Left lung (tissue), 10 donors: ENCODE data around the gene FAM170B. TPM values are rescaled to one million over a fixed set of nuclear protein-coding genes. Genes with fewer than 3 reads are reported as not detected.

Source experiments
- ATAC-seq: fragments of 200-7000 bp; cut with Tn5 transposase; one replicate; pipeline ENCODE4 v1.9.1; 2020; ENCODE audit warnings: moderate library complexity
- DNase-seq, 4 donors: peaks; one replicate each; pipeline ENCODE4 v3.0.0-alpha.2; 2013 to 2020
- H3K27ac ChIP-seq, 2 donors: fragments of 200-600 bp; sonication (generic) in 1 of 2; one replicate each; pipeline versions ENCODE4 v1.5.0 to v1.8.0; 2020 to 2021
- H3K27me3 ChIP-seq, 2 donors: fragments of 200-600 bp; sonication (generic) in 1 of 2; one replicate each; pipeline versions ENCODE4 v1.5.0 to v1.8.0; 2020 to 2021
- H3K36me3 ChIP-seq, 2 donors: fragments of 200-600 bp; sonication (generic) in 1 of 2; one replicate each; pipeline versions ENCODE4 v1.5.0 to v1.8.0; 2020 to 2021
- H3K4me1 ChIP-seq, 2 donors: fragments of 200-600 bp; one replicate each; pipeline ENCODE4 v1.8.0; 2021
- H3K4me3 ChIP-seq, 2 donors: fragments of 200-600 bp; sonication (generic) in 1 of 2; one replicate each; pipeline versions ENCODE4 v1.5.0 to v1.8.0; 2020 to 2021; ENCODE audit warnings: mild to moderate bottlenecking in 1 of 2
- H3K9me3 ChIP-seq, 2 donors: fragments of 200-600 bp; sonication (generic) in 1 of 2; one replicate each; pipeline versions ENCODE4 v1.5.0 to v1.8.0; 2020 to 2021
- CTCF ChIP-seq, 2 donors: fragments of 200-600 bp; sonication (generic) in 1 of 2; IDR thresholded peaks; one replicate each; pipeline versions ENCODE4 v1.5.0 to v1.8.0; 2021; ENCODE audit warnings: antibody characterized with exemption in 2 of 2
- intact Hi-C, 2 donors: fragments of 100-400 bp; cut with DNase I; formaldehyde crosslinking; loops; one replicate each; pipeline versions ENCODE4 v1.11.2 to v1.14.2; 2022
- polyA plus RNA-seq, 6 donors: library from polyadenylated mRNA; unstranded; fragments of 120-200 nt; gene quantifications; one replicate each; pipeline ENCODE4 v1.2.1, GENCODE V29; 2013; ENCODE audit not compliant: insufficient read length in 6 of 6
- total RNA-seq, 2 donors: library from RNA; stranded (reverse); fragmentation: NEBNext Ultra II Directional; extraction: Animal tissue kit (Norgen Biotek cat#: 25700); gene quantifications; one replicate each; pipeline ENCODE4 v1.2.1, GENCODE V29; 2021
- donor health status: DM: no; HTN: yes; CAD: no.
- donor health status: DM: no; HTN: no; CAD: no.

The FAM170B gene
- total and polyA plus RNA-seq, 8 donors = 0.26 TPM; not detected in 7

DNA sequence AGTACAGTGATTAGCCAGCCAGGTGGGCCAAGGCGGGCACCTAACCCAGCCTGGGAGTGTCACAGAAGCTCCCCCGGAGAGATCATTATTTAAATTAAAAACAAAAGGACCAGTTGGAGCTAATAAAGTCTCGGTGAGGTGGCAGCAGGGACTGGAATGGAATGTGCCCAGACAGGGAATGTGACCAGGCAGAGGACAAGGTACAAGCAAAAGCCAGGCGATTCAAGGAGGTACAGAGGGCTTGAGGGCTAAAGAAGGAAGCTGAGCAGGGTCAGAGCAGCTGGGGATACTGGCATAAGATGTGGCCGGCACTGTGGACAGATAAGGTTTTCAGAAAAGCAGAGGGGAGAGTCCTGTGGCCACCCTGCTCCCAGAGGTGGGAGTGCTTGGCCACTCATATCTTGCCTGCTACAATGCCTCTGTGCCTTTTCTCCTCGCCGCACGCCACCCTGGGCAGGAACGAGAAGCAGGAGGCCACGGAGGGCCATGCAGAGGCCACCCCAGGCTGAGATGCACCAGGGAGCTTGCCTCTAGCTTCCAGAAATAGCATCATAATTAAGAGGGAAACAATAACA lies 41.2 kb upstream of the FAM170B start:
- H3K27ac ChIP-seq = no peak overlapping the region
- no peak overlapping the region for H3K4me3 ChIP-seq
- ATAC-seq (no peak), DNase-seq (peak in 1 of 4 donors; percentile 56)
- H3K9me3 ChIP-seq = no peaks in the 10 kb centered on the region
- H3K4me1 ChIP-seq = peaks cover 0 to 58% of the 10 kb centered on the region in 2 donors
- intact Hi-C loops = no loop called here
- no peaks in the 10 kb centered on the region for H3K27me3 ChIP-seq
- no peaks in the 10 kb centered on the region for H3K36me3 ChIP-seq
- TF ChIP-seq CTCF (IDR thresholded peaks at IDR 0.05) = no peak

GRCh38 chr10:49174261-49174925 lies 40.6 kb upstream of the FAM170B start:
- peaks cover 0 to 55% of the 10 kb centered on the region in 2 donors for H3K4me1 ChIP-seq
- intact Hi-C loops = no loop called here
- no peak overlapping the region for H3K27ac ChIP-seq
- ATAC-seq (no peak), DNase-seq (peak in 1 of 4 donors; percentile 16)
- H3K4me3 ChIP-seq = no peak overlapping the region
- H3K27me3 ChIP-seq = no peaks in the 10 kb centered on the region
- H3K9me3 ChIP-seq = no peaks in the 10 kb centered on the region
- TF ChIP-seq CTCF (IDR thresholded peaks at IDR 0.05) = no peak
- H3K36me3 ChIP-seq = no peaks in the 10 kb centered on the region

DNA sequence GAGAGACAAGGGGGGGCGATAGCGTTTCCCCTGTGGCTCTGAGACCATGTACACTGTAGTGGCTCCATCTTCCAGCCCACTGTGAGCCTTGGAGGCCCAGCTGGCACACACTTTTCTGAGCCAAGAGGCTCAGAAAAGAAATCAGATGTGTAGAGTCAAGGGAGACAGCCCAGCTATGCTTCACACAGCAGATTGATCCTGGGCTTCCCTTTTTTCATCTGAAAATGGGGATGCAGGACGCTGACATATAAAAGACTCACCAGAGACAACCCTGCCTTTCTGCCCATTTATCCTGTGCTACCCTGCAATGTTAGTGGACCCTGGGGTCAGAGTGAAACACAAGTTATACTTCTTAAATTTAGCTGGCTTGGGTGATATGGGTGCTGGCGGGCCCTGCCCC lies 40.0 kb upstream of the FAM170B start:
- H3K27ac ChIP-seq = no peak overlapping the region
- H3K9me3 ChIP-seq = no peaks in the 10 kb centered on the region
- H3K27me3 ChIP-seq = no peaks in the 10 kb centered on the region
- no peak for TF ChIP-seq CTCF (IDR thresholded peaks at IDR 0.05)
- no peak overlapping the region for H3K4me3 ChIP-seq
- H3K4me1 ChIP-seq = peaks cover 0 to 56% of the 10 kb centered on the region in 2 donors
- no peaks in the 10 kb centered on the region for H3K36me3 ChIP-seq
- ATAC-seq = no peak
- no peak for DNase-seq
- intact Hi-C loops = no loop called here

GRCh38 chr10:49173201-49173772 lies 39.5 kb upstream of the FAM170B start:
- DNase-seq = peak in 1 of 4 donors; percentile 15
- Histone ChIP-seq H3K36me3 (no peaks in the 10 kb centered on the region), H3K4me1 (peaks cover 0 to 55% of the 10 kb centered on the region in 2 donors), H3K27ac (no peak overlapping the region), H3K4me3 (no peak overlapping the region), H3K27me3 (no peaks in the 10 kb centered on the region), H3K9me3 (no peaks in the 10 kb centered on the region)
- TF ChIP-seq CTCF (IDR thresholded peaks at IDR 0.05) = no peak
- intact Hi-C loops = no loop called here
- no peak for ATAC-seq

GRCh38 chr10:49172777-49173132 lies 38.9 kb upstream of the FAM170B start:
- Histone ChIP-seq H3K36me3 (no peaks in the 10 kb centered on the region), H3K4me3 (no peak overlapping the region), H3K4me1 (peaks cover 0 to 54% of the 10 kb centered on the region in 2 donors), H3K27me3 (no peaks in the 10 kb centered on the region), H3K9me3 (no peaks in the 10 kb centered on the region), H3K27ac (no peak overlapping the region)
- intact Hi-C loops = no loop called here
- ATAC-seq (no peak), DNase-seq (peak in 1 of 4 donors; percentile 11)
- no peak for TF ChIP-seq CTCF (IDR thresholded peaks at IDR 0.05)
